ENCODE data around the gene MARCKSL1. TPM values are rescaled to one million over a fixed set of nuclear protein-coding genes. Genes with fewer than 3 reads are reported as not detected.

MARCKSL1 gene
- total and polyA plus RNA-seq, 2 of the 13 experiments (the other 11 are each of a cell fraction or from before 2014, with no cell fraction given): 81.9 to 155 TPM

DNA sequence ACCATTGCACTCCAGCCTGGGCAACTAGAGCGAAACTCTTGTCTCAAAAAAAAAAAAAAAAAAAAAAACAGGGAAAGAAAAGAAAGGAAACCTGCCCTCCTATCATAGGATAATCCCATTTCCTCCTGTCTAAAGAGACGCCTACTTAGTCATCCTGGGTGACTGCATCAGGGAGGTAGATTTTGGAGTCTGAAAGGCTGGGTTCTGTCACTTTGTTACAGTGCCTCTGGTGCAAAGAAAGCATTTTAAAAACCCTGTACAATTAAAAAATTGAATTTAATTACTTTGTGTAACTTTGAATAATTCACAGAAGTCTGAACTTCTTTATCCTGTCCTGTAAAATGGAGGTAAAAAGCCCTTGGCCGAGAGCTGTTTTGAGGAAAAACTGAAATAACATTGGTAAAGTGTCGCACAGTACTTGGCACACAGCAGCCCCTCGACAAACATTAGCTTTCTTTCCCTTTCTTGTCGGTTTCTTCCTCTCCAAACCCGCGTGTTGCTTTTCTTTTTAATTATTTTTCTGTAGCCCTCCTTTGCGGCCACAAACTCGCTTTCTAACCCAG, 44.8 kb downstream of the MARCKSL1 start:
- H3K27ac ChIP-seq (ENCODE audit: extremely low read length, insufficient read depth, low read length): peak overlapping the region; percentile 64
- peak overlapping the region; percentile 50 to 98 (median 70) for H3K4me3 ChIP-seq (replicated peaks in 1 of 3; ENCODE audit: insufficient read depth in 1 of 3, low read depth in 2 of 3, low read length in 3 of 3)
- peaks cover 4% of the 10 kb centered on the region; the same call in 1 of the 2 replicates for H4K20me1 ChIP-seq (ENCODE audit: insufficient read depth, low read length)
- 13% methylated on average over 10 of the region's 10 CpGs for WGBS (ENCODE audit: low lambda C conversion rate)
- H2AFZ ChIP-seq (ENCODE audit: low read length): peak overlapping the region; percentile 72
- H3K27me3 ChIP-seq (ENCODE audit: control insufficient read depth in 1 of 2, insufficient read depth in 2 of 2, low read length in 2 of 2): no peaks in the 10 kb centered on the region; a peak in 1 of 5 replicates
- peak; percentile 11; the same call in 1 of the 3 replicates for ATAC-seq
- H3K9me3 ChIP-seq (ENCODE audit: low read length): no peaks in the 10 kb centered on the region
- ChIA-PET CTCF (ENCODE audit: low intra/inter-chr PET ratio, low total read pairs) (no interaction called here), POLR2A (interaction anchor here (0.6 to 4.2 kb wide), 30 partner anchors 9 to 277 kb away, joined by 3 to 48 read pairs (median 4); partner anchors contain the start of genes BSDC1, EIF3I, FAM167B and KHDRBS1)
- intact Hi-C loops (cut with micrococcal nuclease; ENCODE audit: unreplicated experiment): no loop called here
- H3K36me3 ChIP-seq (replicated peaks in 1 of 2; ENCODE audit: control insufficient read depth in 1 of 2, insufficient read depth in 2 of 2, low read length in 2 of 2): peaks cover 0 to 2% of the 10 kb centered on the region in 2 experiments; a peak in 1 of 5 replicates
- no peak for FAIRE-seq
- peak overlapping the region; percentile 78 for H3K4me2 ChIP-seq (ENCODE audit: low read depth, low read length)
- peak overlapping the region; percentile 72 for H3K9ac ChIP-seq (ENCODE audit: insufficient read depth, low read depth, low read length)
- DNase-seq (ENCODE audit: low spot score): peak; percentile 30
- in situ Hi-C loops (cut with HindIII; ENCODE audit: extremely low pct_ligation_motif_present, low pct_unique_long_range_greater_than_20kb): no loop called here
- TF ChIP-seq MTF2 (CRISPR knock-in tag; IDR thresholded peaks at IDR 0.05; ENCODE audit: borderline replicate concordance): no peak
- TF ChIP-seq ZNF3 (CRISPR knock-in tag; IDR thresholded peaks at IDR 0.05): peak; percentile 54; the same call in 1 of the 2 replicates
- TF ChIP-seq THRA (CRISPR knock-in tag; IDR thresholded peaks at IDR 0.05; ENCODE audit: borderline replicate concordance): no peak
- TF ChIP-seq, protein P1, sequence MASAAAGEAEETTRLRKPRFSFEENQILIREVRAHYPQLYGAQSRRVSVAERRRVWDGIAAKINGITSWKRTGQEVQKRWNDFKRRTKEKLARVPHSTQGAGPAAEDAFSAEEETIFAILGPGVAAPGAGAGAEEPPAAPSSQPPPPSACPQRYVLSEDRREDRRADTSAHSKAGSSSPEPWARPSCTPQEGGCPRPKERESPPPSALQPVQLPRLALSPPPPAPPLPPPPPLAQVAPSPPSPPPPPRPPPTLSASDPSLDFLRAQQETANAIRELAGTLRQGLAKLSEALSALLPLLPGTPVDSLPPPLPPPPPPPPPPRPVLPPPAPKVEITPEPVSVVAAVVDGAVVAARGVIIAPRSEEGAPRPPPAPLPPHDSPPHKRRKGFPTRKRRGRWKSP (CRISPR knock-in tag; IDR thresholded peaks at IDR 0.05): peak; percentile 63; the same call in 1 of the 2 replicates
- TF ChIP-seq SNRNP70 (IDR thresholded peaks at IDR 0.05; ENCODE audit: low read depth, low read length): no peak
- TF ChIP-seq ARNTL (CRISPR knock-in tag; IDR thresholded peaks at IDR 0.05): 0 out of 2 replicates have a peak, but pooled peaks have one; percentile 1
- 0 out of 2 replicates have a peak, but pooled peaks have one; percentile 4 for TF ChIP-seq POGK (CRISPR knock-in tag; conservative IDR thresholded peaks at IDR 0.05)
- TSS peak; percentile 100 for BruUV-seq (replicated peaks)
- H3K79me2 ChIP-seq (ENCODE audit: insufficient read depth, low read length): peaks cover 37% of the 10 kb centered on the region
- H3K4me1 ChIP-seq (ENCODE audit: insufficient read depth, low read length): peaks cover 57% of the 10 kb centered on the region

All from HepG2 (cell line).